KOPT-K1 (cell line): ENCODE measurements around the gene SCG3.

ENCODE experiments used
- H3K27ac ChIP-seq: fragments of 200-600 bp; sonication (generic); 2 replicates; pipeline ENCODE4 v1.5.1; 2016; ENCODE audit warnings: antibody characterized with exemption, mild to moderate bottlenecking, low read depth, low read length; ENCODE audit not compliant: poor library complexity, severe bottlenecking
- H3K36me3 ChIP-seq: fragments of 200-600 bp; sonication (generic); 2 replicates; pipeline ENCODE4 v1.5.1; 2017; ENCODE audit warnings: antibody characterized with exemption, mild to moderate bottlenecking, low read length, moderate library complexity; ENCODE audit not compliant: insufficient read depth
- H3K9me3 ChIP-seq: fragments of 200-600 bp; sonication (generic); 2 replicates; pipeline ENCODE4 v1.5.1; 2017; ENCODE audit warnings: antibody characterized with exemption, low read length, mild to moderate bottlenecking; ENCODE audit not compliant: insufficient read depth, poor library complexity, severe bottlenecking

Gene SCG3

GRCh38 chr15:51706926-51707608 lies 25.8 kb downstream of the SCG3 start:
- Histone ChIP-seq H3K27ac (no peak overlapping the region), H3K9me3 (no peaks in the 10 kb centered on the region), H3K36me3 (no peaks in the 10 kb centered on the region)

DNA sequence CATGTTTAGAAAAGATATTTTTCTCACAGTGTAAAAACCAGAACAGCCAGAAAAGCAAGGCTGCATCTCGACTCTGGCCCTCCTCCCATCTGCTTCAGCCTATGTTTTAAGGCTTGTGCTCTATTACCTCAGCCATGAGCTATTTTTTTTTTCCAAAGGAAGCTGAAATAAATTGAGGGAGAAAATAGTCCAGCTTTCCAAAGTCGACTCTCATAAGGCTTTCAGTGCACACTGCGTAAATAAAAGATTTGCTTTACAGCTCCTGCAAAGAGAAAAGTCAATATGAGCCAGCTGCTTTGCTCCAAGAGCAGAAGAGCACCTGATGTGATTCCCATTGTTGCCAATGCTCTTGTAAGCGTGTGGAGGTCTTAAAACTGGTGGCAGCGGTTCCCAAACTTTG lies 26.7 kb downstream of the SCG3 start:
- Histone ChIP-seq H3K9me3 (no peaks in the 10 kb centered on the region), H3K36me3 (no peaks in the 10 kb centered on the region), H3K27ac (no peak overlapping the region)

- Histone ChIP-seq H3K36me3 (no peaks in the 10 kb centered on the region), H3K27ac (no peak overlapping the region), H3K9me3 (no peaks in the 10 kb centered on the region)
Observed at GRCh38 chr15:51709031-51709430, 27.7 kb downstream of the SCG3 start.

DNA sequence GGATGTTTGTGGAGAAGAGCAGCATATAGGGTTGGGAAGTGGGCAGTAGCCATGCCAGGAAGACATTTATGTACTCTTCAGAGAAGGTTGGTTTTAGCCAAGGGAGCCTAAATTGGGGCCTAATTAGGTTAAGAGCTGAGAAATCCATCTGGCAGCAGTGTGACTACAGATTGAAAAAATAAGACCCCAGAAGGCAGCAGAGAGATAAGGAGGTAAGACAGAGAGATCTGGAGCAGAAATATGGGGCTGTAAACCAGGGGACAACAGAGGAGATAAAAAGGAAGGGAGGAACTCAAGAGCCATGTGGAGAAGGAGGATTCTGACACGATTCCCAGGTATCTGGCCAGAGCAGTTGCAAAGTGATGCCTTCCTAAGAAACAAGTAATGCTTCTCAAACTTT lies 32.9 kb downstream of the SCG3 start:
- H3K36me3 ChIP-seq = no peaks in the 10 kb centered on the region
- H3K9me3 ChIP-seq = no peaks in the 10 kb centered on the region

DNA sequence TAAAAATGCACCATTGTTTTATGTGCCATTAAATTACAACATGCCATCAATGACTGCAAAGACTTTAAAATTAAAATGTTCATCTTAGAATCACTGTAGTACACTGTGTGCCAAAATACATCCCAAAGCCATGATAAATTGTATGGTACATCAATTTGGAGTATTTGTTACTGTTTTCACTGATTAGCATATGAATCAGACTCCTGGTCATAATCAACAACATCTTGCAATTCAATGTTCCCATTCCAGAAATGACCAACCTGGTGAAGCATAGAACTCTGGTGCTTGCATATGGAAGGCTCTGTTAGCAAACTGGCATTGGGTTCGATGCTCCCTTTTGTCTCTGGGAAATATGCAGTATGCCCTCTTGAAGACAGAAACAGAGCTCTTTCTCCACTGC lies 33.6 kb downstream of the SCG3 start:
- no peaks in the 10 kb centered on the region for H3K9me3 ChIP-seq
- H3K27ac ChIP-seq = no peak overlapping the region
- no peaks in the 10 kb centered on the region for H3K36me3 ChIP-seq

More for the DNA sequence above, 32.9 kb downstream of the SCG3 start:
- no peak overlapping the region for H3K27ac ChIP-seq

GRCh38 chr15:51718219-51718618 lies 36.9 kb downstream of the SCG3 start:
- peaks cover 20% of the 10 kb centered on the region for H3K36me3 ChIP-seq
- H3K9me3 ChIP-seq = no peaks in the 10 kb centered on the region
- no peak overlapping the region for H3K27ac ChIP-seq

- Histone ChIP-seq H3K27ac (no peak overlapping the region), H3K9me3 (no peaks in the 10 kb centered on the region), H3K36me3 (peaks cover 24% of the 10 kb centered on the region)
Observed at GRCh38 chr15:51718746-51719145, 37.4 kb downstream of the SCG3 start.

DNA sequence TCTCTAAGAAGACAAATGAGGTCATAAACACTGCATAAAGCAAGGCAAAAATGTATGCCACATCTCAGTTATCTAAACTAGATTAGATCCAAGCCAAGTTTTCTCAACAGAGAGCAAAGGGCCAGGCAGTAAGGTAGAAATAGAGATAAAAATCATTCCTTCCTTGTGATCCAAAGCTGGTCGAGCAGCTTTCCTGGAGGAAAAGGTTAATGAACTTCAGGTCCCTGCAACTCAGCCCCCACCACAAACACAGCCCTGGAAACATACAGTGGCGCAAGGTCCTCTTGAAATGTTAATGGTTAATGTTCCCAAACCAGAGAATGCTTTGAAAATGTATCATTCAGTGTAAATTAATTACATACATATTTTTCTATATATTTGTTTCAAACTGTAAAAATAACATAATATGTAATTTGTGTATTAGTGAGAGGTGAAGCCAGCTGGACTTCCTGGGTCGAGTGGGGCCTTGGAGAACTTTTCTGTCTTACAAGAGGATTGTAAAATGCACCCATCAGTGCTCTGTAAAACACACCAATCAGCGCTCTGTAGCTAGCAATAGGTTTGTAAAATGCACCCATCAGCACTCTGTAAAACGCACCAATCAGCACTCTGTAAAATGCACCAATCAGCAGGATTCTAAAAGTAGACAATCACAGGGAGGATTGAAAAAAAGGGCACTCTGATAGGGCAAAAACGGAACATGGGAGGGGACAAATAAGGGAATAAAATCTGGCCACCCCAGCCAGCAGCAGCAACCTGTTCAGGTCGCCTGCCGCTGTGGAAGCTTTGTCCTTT lies 39.1 kb downstream of the SCG3 start:
- peaks cover 32% of the 10 kb centered on the region for H3K36me3 ChIP-seq
- H3K27ac ChIP-seq = no peak overlapping the region

GRCh38 chr15:51721199-51721960 lies 40.1 kb downstream of the SCG3 start:
- Histone ChIP-seq H3K36me3 (peaks cover 32% of the 10 kb centered on the region), H3K27ac (no peak overlapping the region)

More for the DNA sequence above, 39.1 kb downstream of the SCG3 start:
- H3K9me3 ChIP-seq = no peaks in the 10 kb centered on the region

GRCh38 chr15:51724199-51724598 lies 42.9 kb downstream of the SCG3 start:
- peaks cover 32% of the 10 kb centered on the region for H3K36me3 ChIP-seq

More at GRCh38 chr15:51721199-51721960, 40.1 kb downstream of the SCG3 start:
- H3K9me3 ChIP-seq = no peaks in the 10 kb centered on the region

GRCh38 chr15:51724673-51725072 lies 43.4 kb downstream of the SCG3 start:
- Histone ChIP-seq H3K9me3 (no peaks in the 10 kb centered on the region), H3K36me3 (peaks cover 33% of the 10 kb centered on the region), H3K27ac (no peak overlapping the region)

More at GRCh38 chr15:51724199-51724598, 42.9 kb downstream of the SCG3 start:
- Histone ChIP-seq H3K9me3 (no peaks in the 10 kb centered on the region), H3K27ac (no peak overlapping the region)

- Histone ChIP-seq H3K27ac (no peak overlapping the region), H3K9me3 (no peaks in the 10 kb centered on the region), H3K36me3 (peaks cover 31% of the 10 kb centered on the region)
Observed at GRCh38 chr15:51726302-51727073, 45.2 kb downstream of the SCG3 start.

GRCh38 chr15:51727141-51727897 lies 46.0 kb downstream of the SCG3 start:
- peaks cover 22% of the 10 kb centered on the region for H3K36me3 ChIP-seq
- no peaks in the 10 kb centered on the region for H3K9me3 ChIP-seq
- no peak overlapping the region for H3K27ac ChIP-seq
